Mucosa of rectum (tissue), 2 donors: ENCODE results near the gene NDRG2.

ENCODE experiments used
- H3K27ac ChIP-seq, 2 donors: one replicate each; pipeline ENCODE4 v1.7.0; 2013; ENCODE audit warnings: inconsistent platforms in 2 of 2, low read depth in 2 of 2, low read length in 2 of 2
- H3K27me3 ChIP-seq, 2 donors: one replicate each; pipeline ENCODE4 v1.7.0; 2013; ENCODE audit warnings: low read length in 2 of 2; ENCODE audit not compliant: control insufficient read depth in 2 of 2, insufficient read depth in 2 of 2
- H3K36me3 ChIP-seq, 2 donors: one replicate each; pipeline ENCODE4 v1.7.0; 2013; ENCODE audit warnings: low read length in 2 of 2; ENCODE audit not compliant: control insufficient read depth in 2 of 2, insufficient read depth in 2 of 2
- H3K4me1 ChIP-seq, 2 donors: one replicate each; pipeline ENCODE4 v1.7.0; 2013; ENCODE audit warnings: low read length in 2 of 2, mild to moderate bottlenecking in 1 of 2; ENCODE audit not compliant: control insufficient read depth in 2 of 2, insufficient read depth in 2 of 2
- H3K4me3 ChIP-seq, 2 donors: one replicate each; pipeline ENCODE4 v1.7.0; 2013; ENCODE audit warnings: low read length in 2 of 2
- H3K9ac ChIP-seq, 2 donors: one replicate each; pipeline ENCODE4 v1.7.0; 2013; ENCODE audit warnings: low read length in 2 of 2, low read depth in 1 of 2, mild to moderate bottlenecking in 1 of 2
- H3K9me3 ChIP-seq, 2 donors: one replicate each; pipeline ENCODE4 v1.7.0; 2013; ENCODE audit warnings: low read length in 2 of 2; ENCODE audit not compliant: control insufficient read depth in 2 of 2
- donor health status: healthy.
- donor health status: Normal muscosa, but diverticular disease.

NDRG2 gene

DNA sequence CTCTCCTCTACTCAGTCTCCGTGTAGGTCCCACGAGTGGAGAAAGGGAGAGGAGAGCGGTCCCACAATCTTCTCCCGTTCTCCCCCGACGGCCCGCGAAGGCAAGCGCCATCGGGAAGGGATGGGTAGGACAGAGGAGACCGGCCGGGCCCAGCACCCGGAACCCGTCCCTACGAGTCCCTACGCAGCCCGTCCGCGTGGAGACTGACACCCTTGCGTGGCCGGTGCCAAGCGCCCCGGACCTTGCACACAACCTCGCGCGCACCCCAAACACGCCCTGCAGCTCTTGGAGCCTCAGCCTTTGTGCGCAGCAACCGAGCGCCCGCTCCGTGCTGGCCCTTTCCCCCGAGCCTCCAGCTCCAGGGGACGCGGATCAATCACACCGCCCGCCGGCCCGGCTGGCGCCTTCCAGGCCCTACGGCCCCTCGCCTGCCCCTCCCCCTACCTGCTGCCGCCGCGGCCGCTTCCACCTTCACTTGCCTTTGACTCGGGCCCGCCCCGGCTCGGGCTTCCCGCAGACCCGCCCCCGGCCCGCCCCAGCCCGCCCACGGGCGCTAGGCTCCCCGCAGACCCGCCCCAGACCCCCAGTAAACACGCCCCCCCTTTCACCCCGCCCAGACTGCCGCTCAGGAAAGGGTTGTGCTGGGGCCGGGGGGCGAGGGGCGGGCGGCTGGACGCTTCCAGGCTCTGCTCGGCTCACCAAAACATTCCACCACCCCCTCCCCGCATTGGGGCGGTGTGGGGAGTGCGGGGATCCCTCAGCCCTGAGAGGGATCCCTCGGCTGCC is at the start of gene NDRG2:
NDRG2 (minus strand) TSS at position 477 of the 786 bp plus-strand sequence. CDS start 1,746 bp downstream, outside the sequence.
- H3K4me1 ChIP-seq = peaks cover 12 to 26% of the 10 kb centered on the region in 2 donors
- no peaks in the 10 kb centered on the region for H3K9me3 ChIP-seq
- peaks cover 7 to 25% of the 10 kb centered on the region in 2 donors for H3K36me3 ChIP-seq
- H3K27me3 ChIP-seq = no peaks in the 10 kb centered on the region
- peak within 1 kb of the TSS; percentile 89 to 96 for H3K9ac ChIP-seq
- H3K4me3 ChIP-seq = peak within 1 kb of the TSS; percentile 87 to 91
- peak within 1 kb of the TSS; percentile 76 to 79 for H3K27ac ChIP-seq

GRCh38 chr14:21073921-21074320 is 49.1 kb upstream of the NDRG2 start:
- Histone ChIP-seq H3K4me3 (no peak overlapping the region), H3K9me3 (no peaks in the 10 kb centered on the region), H3K27ac (no peak overlapping the region), H3K4me1 (peaks cover 25 to 26% of the 10 kb centered on the region in 2 donors), H3K9ac (no peak overlapping the region), H3K36me3 (peaks cover 38 to 52% of the 10 kb centered on the region in 2 donors), H3K27me3 (no peaks in the 10 kb centered on the region)

- Histone ChIP-seq H3K36me3 (peaks cover 28 to 42% of the 10 kb centered on the region in 2 donors), H3K4me1 (peaks cover 33% of the 10 kb centered on the region in 2 donors), H3K4me3 (no peak overlapping the region), H3K9me3 (no peaks in the 10 kb centered on the region), H3K27ac (peak overlapping the region in 1 of 2 donors; percentile 20), H3K27me3 (no peaks in the 10 kb centered on the region), H3K9ac (no peak overlapping the region)
Observed at GRCh38 chr14:21072781-21073339, 48.0 kb upstream of the NDRG2 start.

DNA sequence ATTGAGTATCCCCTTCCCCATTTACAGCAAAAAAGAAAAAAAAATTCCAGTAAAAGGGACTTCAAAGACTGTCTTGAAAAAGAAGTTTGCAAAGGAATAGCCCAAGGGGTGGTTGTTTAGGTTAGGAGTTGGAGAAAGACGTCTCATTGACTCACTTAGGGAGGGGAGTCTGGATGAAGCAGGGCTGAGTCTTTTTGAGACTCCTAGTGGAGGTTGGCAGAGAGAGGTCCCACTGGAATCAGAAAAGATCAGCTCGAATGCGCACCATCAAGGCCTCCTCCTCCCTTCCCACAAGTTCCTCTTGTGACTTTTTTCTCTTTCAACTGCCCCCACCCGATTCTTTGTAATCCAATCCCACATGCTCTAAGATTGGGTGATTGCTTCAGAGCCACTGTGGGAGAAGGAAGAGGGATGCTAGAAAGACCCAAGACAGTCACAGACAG is 47.2 kb upstream of the NDRG2 start:
- H3K4me3 ChIP-seq = peak overlapping the region; percentile 86 to 87
- H3K27me3 ChIP-seq = no peaks in the 10 kb centered on the region
- peaks cover 33% of the 10 kb centered on the region in 2 donors for H3K4me1 ChIP-seq
- peak overlapping the region; percentile 83 to 93 for H3K27ac ChIP-seq
- peaks cover 22 to 34% of the 10 kb centered on the region in 2 donors for H3K36me3 ChIP-seq
- peak overlapping the region; percentile 9 to 83 for H3K9ac ChIP-seq
- H3K9me3 ChIP-seq = no peaks in the 10 kb centered on the region

DNA sequence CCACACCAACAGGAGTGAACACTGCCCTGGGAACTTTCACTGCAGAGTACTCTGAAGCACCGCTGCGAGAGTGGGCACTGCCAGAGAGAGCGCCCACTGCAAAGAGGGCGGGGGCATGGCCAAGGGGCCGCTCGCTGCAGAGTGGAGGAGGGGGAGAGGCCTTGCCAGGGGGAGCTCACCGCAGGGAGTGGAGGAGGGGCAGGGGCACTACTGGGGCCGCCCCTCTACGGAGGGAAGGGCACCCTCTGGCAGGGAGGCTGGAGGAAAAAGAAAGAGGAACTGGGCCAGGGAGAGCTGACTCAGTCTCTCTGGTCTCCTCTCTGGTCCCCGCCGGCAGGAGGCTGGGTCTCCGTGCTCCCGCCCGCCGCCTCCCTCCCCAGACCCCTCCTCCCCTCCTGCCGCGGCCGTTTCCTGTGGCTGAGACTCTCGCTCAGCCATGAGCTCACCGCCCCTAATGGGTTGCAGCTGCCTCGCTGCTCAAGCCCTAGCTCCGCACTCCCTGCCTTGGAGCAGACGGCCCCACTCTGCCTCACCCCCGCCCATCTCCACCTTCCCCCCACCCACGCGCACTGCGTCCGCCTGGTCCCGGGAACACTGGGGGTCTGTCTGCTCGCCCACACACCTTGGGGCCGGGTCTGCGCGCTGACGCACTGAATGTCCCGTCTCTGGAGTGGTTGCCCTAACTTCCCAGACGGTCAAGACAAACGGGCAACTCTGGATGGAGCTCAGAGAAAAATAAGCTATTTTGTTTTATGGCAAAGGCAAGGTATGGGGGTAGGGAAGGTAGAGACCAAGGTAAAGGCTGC is 46.6 kb upstream of the NDRG2 start:
- peaks cover 33% of the 10 kb centered on the region in 2 donors for H3K4me1 ChIP-seq
- H3K4me3 ChIP-seq = peak overlapping the region; percentile 86 to 87
- H3K9ac ChIP-seq = peak overlapping the region; percentile 83 to 89
- H3K27ac ChIP-seq = peak overlapping the region; percentile 83 to 93
- no peaks in the 10 kb centered on the region for H3K9me3 ChIP-seq
- peaks cover 19 to 29% of the 10 kb centered on the region in 2 donors for H3K36me3 ChIP-seq
- H3K27me3 ChIP-seq = no peaks in the 10 kb centered on the region

DNA sequence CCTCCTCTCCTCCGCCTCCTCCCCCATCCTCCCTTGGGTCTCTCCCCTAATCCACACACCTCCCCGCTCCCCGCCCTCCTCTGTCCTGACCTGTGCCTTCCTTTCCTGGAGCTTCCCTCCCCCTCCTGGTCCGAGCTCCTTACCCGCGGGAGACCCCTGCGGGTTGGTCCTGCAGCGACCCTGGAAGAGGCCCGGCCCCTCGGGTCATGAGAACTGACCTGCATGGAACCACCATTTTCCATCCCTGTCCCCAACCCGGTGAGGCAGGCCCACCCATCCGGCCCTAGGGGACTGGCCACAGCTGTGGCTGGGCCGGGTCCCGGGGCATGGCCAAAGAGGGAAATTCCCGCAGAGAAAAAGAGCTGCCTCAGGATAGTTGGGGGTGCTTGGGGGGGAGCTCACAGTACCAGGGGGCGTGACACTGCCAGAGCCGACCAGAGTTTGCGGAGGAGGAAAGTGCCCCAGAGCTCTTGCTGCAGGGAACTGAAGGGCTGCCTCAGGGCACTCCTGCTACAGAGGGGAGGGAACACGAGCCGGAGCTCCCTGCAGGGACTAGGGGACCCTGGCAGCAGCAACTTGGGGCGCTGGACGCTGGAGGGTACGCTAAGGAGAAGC is 45.9 kb upstream of the NDRG2 start:
- peak overlapping the region; percentile 86 to 87 for H3K4me3 ChIP-seq
- peak overlapping the region; percentile 83 to 93 for H3K27ac ChIP-seq
- no peaks in the 10 kb centered on the region for H3K9me3 ChIP-seq
- no peaks in the 10 kb centered on the region for H3K27me3 ChIP-seq
- H3K9ac ChIP-seq = peak overlapping the region; percentile 83 to 89
- H3K4me1 ChIP-seq = peaks cover 33% of the 10 kb centered on the region in 2 donors
- H3K36me3 ChIP-seq = peaks cover 13 to 22% of the 10 kb centered on the region in 2 donors

DNA sequence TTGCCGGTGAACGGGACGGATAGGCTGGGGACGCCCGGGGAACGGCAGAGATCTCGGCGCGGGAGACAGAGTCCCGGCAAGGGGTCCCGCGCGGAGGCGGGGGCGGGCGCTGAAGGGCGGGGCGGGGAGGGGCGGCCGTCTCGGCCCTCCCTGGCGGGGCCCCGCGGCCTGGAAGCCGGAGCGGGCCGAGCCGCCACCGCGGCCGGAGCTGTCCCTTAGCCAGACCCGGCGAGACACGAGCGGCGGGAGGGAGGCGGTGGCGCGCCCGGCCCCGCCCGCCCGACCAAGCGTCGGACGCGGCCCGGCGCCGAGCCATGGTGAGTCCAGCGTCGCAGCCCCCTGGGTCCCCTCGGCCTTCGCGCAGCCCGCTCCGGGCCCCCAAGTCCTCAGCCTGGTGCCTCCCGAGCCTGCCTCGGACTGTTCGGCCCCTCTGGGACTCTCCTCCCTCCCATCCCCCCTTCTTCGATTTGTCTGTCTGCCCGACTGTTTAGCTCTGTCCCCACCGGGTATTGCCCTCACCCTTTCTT is 45.3 kb upstream of the NDRG2 start, which contains the start of gene ARHGEF40:
ARHGEF40 (plus strand) TSS at position 222 of the 527 bp plus-strand sequence; CDS start at position 315, 93 bp downstream.
- Histone ChIP-seq H3K9ac (peak within 1 kb of the TSS; percentile 83 to 89), H3K27ac (peak within 1 kb of the TSS; percentile 83 to 93), H3K4me3 (peak within 1 kb of the TSS; percentile 86 to 87), H3K36me3 (peaks cover 8 to 16% of the 10 kb centered on the region in 2 donors), H3K4me1 (peaks cover 33% of the 10 kb centered on the region in 2 donors), H3K9me3 (no peaks in the 10 kb centered on the region), H3K27me3 (no peaks in the 10 kb centered on the region)

GRCh38 chr14:21069388-21070082 is 44.7 kb upstream of the NDRG2 start:
- H3K4me1 ChIP-seq = peaks cover 33% of the 10 kb centered on the region in 2 donors
- peak overlapping the region; percentile 18 to 93 for H3K27ac ChIP-seq
- H3K27me3 ChIP-seq = no peaks in the 10 kb centered on the region
- peaks cover 7 to 10% of the 10 kb centered on the region in 2 donors for H3K36me3 ChIP-seq
- no peaks in the 10 kb centered on the region for H3K9me3 ChIP-seq
- peak overlapping the region; percentile 52 to 70 for H3K4me3 ChIP-seq
- peak overlapping the region; percentile 68 to 83 for H3K9ac ChIP-seq
